Activated CD8-positive, alpha-beta memory T cell treated with anti-CD3 and anti-CD28 coated beads for 24 hours (primary cell): ENCODE measurements around the gene MLLT3.
A peak's percentile ranks its signal among the peaks of the same experiment; 100 is the strongest.

ENCODE experiments used
- DNase-seq: peaks from one replicate; pipeline ENCODE4 v3.0.0-alpha.2; 2020

Gene MLLT3

GRCh38 chr9:20325008-20325407 is 297.3 kb downstream of the MLLT3 start:
- no peak for DNase-seq

GRCh38 chr9:20322212-20322611 is 300.1 kb downstream of the MLLT3 start:
- DNase-seq = no peak

- no peak for DNase-seq
Measured at GRCh38 chr9:20321423-20322082, 300.7 kb downstream of the MLLT3 start.

- no peak for DNase-seq
Measured at GRCh38 chr9:20320921-20321320, 301.4 kb downstream of the MLLT3 start.

GRCh38 chr9:20319641-20320337 is 302.5 kb downstream of the MLLT3 start:
- DNase-seq = peak; percentile 69

GRCh38 chr9:20319241-20319640 is 303.1 kb downstream of the MLLT3 start:
- DNase-seq = no peak

GRCh38 chr9:20317701-20318100 is 304.6 kb downstream of the MLLT3 start:
- DNase-seq = no peak

- DNase-seq = no peak
Measured at GRCh38 chr9:20316372-20316771, 305.9 kb downstream of the MLLT3 start.

GRCh38 chr9:20315677-20316076 is 306.6 kb downstream of the MLLT3 start:
- no peak for DNase-seq

GRCh38 chr9:20314981-20315380 is 307.3 kb downstream of the MLLT3 start:
- DNase-seq = no peak

GRCh38 chr9:20313415-20313814 is 308.9 kb downstream of the MLLT3 start:
- no peak for DNase-seq

GRCh38 chr9:20312732-20313131 is 309.6 kb downstream of the MLLT3 start:
- DNase-seq = no peak

GRCh38 chr9:20310024-20310423 is 312.3 kb downstream of the MLLT3 start:
- DNase-seq = no peak

GRCh38 chr9:20309124-20309523 is 313.2 kb downstream of the MLLT3 start:
- peak; percentile 40 for DNase-seq

- peak; percentile 49 for DNase-seq
Measured at GRCh38 chr9:20307621-20308020, 314.7 kb downstream of the MLLT3 start.

- DNase-seq = no peak
Measured at GRCh38 chr9:20305452-20305851, 316.8 kb downstream of the MLLT3 start.

GRCh38 chr9:20303996-20304395 is 318.3 kb downstream of the MLLT3 start:
- DNase-seq = no peak

- DNase-seq = no peak
Measured at GRCh38 chr9:20303066-20303465, 319.2 kb downstream of the MLLT3 start.

GRCh38 chr9:20302197-20302596 is 320.1 kb downstream of the MLLT3 start:
- no peak for DNase-seq

- DNase-seq = no peak
Measured at GRCh38 chr9:20300430-20301115, 321.7 kb downstream of the MLLT3 start.

GRCh38 chr9:20297646-20298084 is 324.6 kb downstream of the MLLT3 start:
- no peak for DNase-seq

- no peak for DNase-seq
Measured at GRCh38 chr9:20295555-20295954, 326.7 kb downstream of the MLLT3 start.

- DNase-seq = no peak
Measured at GRCh38 chr9:20294046-20294750, 328.1 kb downstream of the MLLT3 start.
